MCF 10A (cell line): ENCODE measurements around the gene RNASEL. TPM values are rescaled to one million over a fixed set of nuclear protein-coding genes. Genes with fewer than 3 reads are reported as not detected.
A peak's percentile ranks its signal among the peaks of the same experiment; 100 is the strongest.

Experiments
- BruUV-seq: library from RNA; stranded (reverse); fragments of 400-500 nt; replicated peaks from 2 replicates; lab custom pipeline; 2021; lab: Mats Ljungman, UMichigan
- CTCF ChIA-PET: fragments of 300-600 bp; sonication (Branson Sonifier 250); formaldehyde crosslinking; extraction: SDS; loops from one replicate; lab custom pipeline; 2021; ENCODE audit warnings: antibody characterized with exemption, inconsistent platforms; lab: Yijun Ruan, JAX
- POLR2A ChIA-PET: fragments of 300-600, 350-650 bp; sonication (Branson Sonifier 250); formaldehyde crosslinking; extraction: SDS; loops from one replicate; lab custom pipeline; 2020; ENCODE audit warnings: antibody characterized with exemption, inconsistent platforms; lab: Yijun Ruan, JAX
- DNase-seq: peaks from one replicate; pipeline ENCODE4 v3.0.0-alpha.2; 2018; ENCODE audit not compliant: unreplicated experiment
- H3K27ac Mint-ChIP-seq: one replicate; pipeline ENCODE4 v1.8.0; 2022; ENCODE audit warnings: mild to moderate bottlenecking, low read depth, mixed read lengths; ENCODE audit not compliant: unreplicated experiment
- H3K27me3 Mint-ChIP-seq: one replicate; pipeline ENCODE4 v1.8.0; 2022; ENCODE audit warnings: mixed read lengths; ENCODE audit not compliant: insufficient read depth, unreplicated experiment
- H3K36me3 Mint-ChIP-seq: one replicate; pipeline ENCODE4 v1.8.0; 2022; ENCODE audit warnings: mild to moderate bottlenecking, moderate library complexity, mixed read lengths; ENCODE audit not compliant: insufficient read depth, unreplicated experiment
- H3K4me1 Mint-ChIP-seq: one replicate; pipeline ENCODE4 v1.8.0; 2022; ENCODE audit warnings: mixed read lengths; ENCODE audit not compliant: insufficient read depth, unreplicated experiment
- H3K4me3 Mint-ChIP-seq: one replicate; pipeline ENCODE4 v1.8.0; 2022; ENCODE audit warnings: mild to moderate bottlenecking, moderate library complexity, mixed read lengths; ENCODE audit not compliant: unreplicated experiment
- H3K9me3 Mint-ChIP-seq: one replicate; pipeline ENCODE4 v1.8.0; 2022; ENCODE audit warnings: mixed read lengths; ENCODE audit not compliant: unreplicated experiment
- intact Hi-C: fragments of 100-400 bp; cut with micrococcal nuclease; formaldehyde crosslinking; loops from 2 replicates; pipeline ENCODE4 v1.14.1; 2022
- total RNA-seq: library from RNA; stranded (reverse); gene quantifications from 2 replicates; pipeline ENCODE4 v1.2.3, GENCODE V29; 2022
- TF ChIP-seq, protein P1 (sequence below): fragments of 200-600 bp; IDR thresholded peaks from one replicate; pipeline ENCODE4 v1.8.0; 2022; ENCODE audit warnings: antibody characterized with exemption, mild to moderate bottlenecking; ENCODE audit not compliant: unreplicated experiment

Gene RNASEL
- total RNA-seq, 1 experiment from 2014 or later = 4.2 TPM

DNA sequence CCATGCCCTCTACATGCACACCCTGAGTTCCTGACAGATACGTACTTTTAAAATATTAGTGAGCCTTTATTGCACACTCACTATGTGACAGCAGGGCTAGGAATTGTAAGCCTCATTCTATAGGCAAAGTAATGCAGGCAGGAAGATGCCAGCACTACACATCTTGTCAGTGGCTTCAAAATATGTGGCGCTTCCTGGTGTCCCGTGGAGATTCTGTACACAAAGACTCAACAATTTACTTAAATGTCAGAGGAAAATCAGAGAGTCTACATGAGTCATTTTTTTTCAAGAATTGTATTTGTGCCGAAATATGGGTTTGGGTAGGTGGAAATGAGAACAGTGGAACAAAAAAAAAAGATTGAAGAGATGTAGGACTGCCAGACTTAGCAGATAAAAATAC lies 27.6 kb downstream of the RNASEL start:
- Mint-ChIP-seq H3K27me3 (no peaks in the 10 kb centered on the region), H3K36me3 (no peaks in the 10 kb centered on the region), H3K27ac (no peak overlapping the region), H3K9me3 (no peaks in the 10 kb centered on the region), H3K4me1 (no peaks in the 10 kb centered on the region), H3K4me3 (no peak overlapping the region)
- ChIA-PET CTCF (interaction anchor here (0.5 kb wide), 1 partner anchor 262 kb away, joined by 3 read pairs; no protein-coding TSS in a partner anchor), POLR2A (interaction anchor here (0.6 to 1.7 kb wide), 3 partner anchors 12 to 77 kb away, joined by 3 to 5 read pairs (median 3); no protein-coding TSS in a partner anchor)
- no peak for DNase-seq
- no TSS peak for BruUV-seq
- TF ChIP-seq, protein P1, sequence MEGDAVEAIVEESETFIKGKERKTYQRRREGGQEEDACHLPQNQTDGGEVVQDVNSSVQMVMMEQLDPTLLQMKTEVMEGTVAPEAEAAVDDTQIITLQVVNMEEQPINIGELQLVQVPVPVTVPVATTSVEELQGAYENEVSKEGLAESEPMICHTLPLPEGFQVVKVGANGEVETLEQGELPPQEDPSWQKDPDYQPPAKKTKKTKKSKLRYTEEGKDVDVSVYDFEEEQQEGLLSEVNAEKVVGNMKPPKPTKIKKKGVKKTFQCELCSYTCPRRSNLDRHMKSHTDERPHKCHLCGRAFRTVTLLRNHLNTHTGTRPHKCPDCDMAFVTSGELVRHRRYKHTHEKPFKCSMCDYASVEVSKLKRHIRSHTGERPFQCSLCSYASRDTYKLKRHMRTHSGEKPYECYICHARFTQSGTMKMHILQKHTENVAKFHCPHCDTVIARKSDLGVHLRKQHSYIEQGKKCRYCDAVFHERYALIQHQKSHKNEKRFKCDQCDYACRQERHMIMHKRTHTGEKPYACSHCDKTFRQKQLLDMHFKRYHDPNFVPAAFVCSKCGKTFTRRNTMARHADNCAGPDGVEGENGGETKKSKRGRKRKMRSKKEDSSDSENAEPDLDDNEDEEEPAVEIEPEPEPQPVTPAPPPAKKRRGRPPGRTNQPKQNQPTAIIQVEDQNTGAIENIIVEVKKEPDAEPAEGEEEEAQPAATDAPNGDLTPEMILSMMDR = no peak
- intact Hi-C loops = no loop called here

DNA sequence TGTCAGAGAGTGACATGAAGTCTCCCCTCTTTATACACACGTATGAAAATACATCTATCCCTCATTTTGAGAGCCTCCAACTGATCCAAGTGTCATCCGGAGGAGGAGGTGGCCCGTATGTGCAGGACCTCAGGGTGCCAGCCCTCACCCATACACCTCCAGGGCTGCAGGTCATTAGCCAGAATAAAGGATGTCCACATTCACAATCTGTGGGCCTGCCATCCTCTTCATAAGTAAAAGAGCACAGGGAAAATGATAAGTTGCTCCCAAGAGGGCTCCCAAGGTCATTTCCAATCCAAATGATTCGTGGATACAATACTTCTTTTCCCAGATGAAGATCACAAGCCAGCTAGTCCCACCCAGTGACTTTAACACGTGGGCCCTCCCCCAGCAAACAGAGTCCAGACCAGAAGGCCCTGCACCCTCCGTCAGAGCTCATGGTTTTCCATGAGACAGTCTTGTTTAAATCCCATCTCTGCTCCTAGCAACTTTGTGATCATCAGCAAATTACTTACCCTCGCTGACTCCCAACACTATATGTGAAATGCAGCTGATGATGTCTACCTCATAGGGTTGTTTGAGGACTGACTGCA lies 28.6 kb downstream of the RNASEL start:
- TF ChIP-seq, protein P1 = no peak
- POLR2A ChIA-PET = no interaction called here
- Mint-ChIP-seq H3K27ac (no peak overlapping the region), H3K9me3 (no peaks in the 10 kb centered on the region), H3K4me1 (no peaks in the 10 kb centered on the region), H3K36me3 (no peaks in the 10 kb centered on the region), H3K27me3 (no peaks in the 10 kb centered on the region), H3K4me3 (no peak overlapping the region)
- intact Hi-C loops = no loop called here
- CTCF ChIA-PET = interaction anchor here (0.7 kb wide), 1 partner anchor 13 kb away, joined by 3 read pairs; no protein-coding TSS in a partner anchor
- DNase-seq = no peak
- no TSS peak for BruUV-seq

DNA sequence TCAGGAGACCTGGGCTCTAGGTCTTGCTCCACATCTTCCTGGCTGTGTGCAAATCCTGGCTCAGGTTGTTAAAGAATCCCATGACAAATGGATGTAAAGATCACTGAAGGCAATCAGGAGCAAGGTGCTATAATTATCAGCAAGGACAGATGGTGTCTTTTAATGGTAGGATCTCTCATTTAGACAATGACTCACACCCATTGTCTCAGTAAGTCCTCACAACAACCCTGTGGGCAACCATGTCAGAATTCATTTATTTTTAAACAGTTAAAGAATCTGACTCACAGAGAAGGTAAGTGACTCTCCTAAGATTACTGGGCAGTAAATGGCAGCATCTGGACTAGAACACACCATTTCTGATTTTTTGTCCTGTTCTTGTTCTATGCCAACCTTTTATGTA lies 32.8 kb downstream of the RNASEL start:
- H3K9me3 Mint-ChIP-seq = peaks cover 9% of the 10 kb centered on the region
- H3K4me1 Mint-ChIP-seq = no peaks in the 10 kb centered on the region
- H3K36me3 Mint-ChIP-seq = no peaks in the 10 kb centered on the region
- ChIA-PET POLR2A (no interaction called here), CTCF (no interaction called here)
- no peaks in the 10 kb centered on the region for H3K27me3 Mint-ChIP-seq
- intact Hi-C loops = no loop called here
- TF ChIP-seq, protein P1 = no peak
- no peak overlapping the region for H3K4me3 Mint-ChIP-seq
- no peak overlapping the region for H3K27ac Mint-ChIP-seq
- BruUV-seq = no TSS peak
- DNase-seq = peak; percentile 58

DNA sequence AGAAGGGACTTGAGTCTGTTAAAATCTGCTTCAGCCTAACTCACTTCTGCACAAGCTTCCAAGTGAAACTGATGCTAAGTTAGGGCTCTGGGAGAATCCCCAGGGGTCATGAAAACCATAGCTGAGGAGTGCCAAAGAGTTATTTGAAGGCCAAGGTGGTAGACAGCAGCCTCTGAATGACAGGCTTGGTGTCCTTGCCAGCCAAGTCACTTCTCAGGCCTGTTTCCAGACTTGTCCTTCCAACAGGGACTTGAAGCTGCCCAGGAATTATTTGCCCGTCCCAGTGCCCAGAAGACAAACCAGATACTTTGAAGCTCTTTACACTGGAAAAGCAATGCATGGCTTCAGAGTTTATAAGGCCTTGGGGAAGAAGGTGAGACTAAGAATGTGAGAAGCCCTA lies 33.6 kb downstream of the RNASEL start:
- no peak for DNase-seq
- TF ChIP-seq, protein P1 = no peak
- intact Hi-C loops = no loop called here
- Mint-ChIP-seq H3K4me1 (no peaks in the 10 kb centered on the region), H3K27me3 (no peaks in the 10 kb centered on the region), H3K4me3 (no peak overlapping the region), H3K36me3 (no peaks in the 10 kb centered on the region), H3K9me3 (peaks cover 9% of the 10 kb centered on the region), H3K27ac (no peak overlapping the region)
- ChIA-PET CTCF (interaction anchor here (0.9 kb wide), 1 partner anchor 15 kb away, joined by 3 read pairs; no protein-coding TSS in a partner anchor), POLR2A (no interaction called here)
- BruUV-seq = no TSS peak
